H1 (cell line): Measurements from ENCODE around the gene TK2. TPM values are rescaled to one million over a fixed set of nuclear protein-coding genes. Genes with fewer than 3 reads are reported as not detected.

Source experiments
- CTCF ChIA-PET: fragments of 300-600 bp; sonication (Branson Sonifier 250); formaldehyde crosslinking; loops from one replicate; lab custom pipeline; 2021; ENCODE audit not compliant: partially characterized antibody; lab: Charles Lee
- POLR2A ChIA-PET: fragments of 300-600 bp; sonication (Branson Sonifier 250); formaldehyde crosslinking; loops from one replicate; lab custom pipeline; 2021; ENCODE audit warnings: inconsistent platforms; ENCODE audit not compliant: partially characterized antibody; lab: Charles Lee
- DNase-seq, 2 experiments: peaks; one replicate each; pipeline versions ENCODE4 v3.0.0 to v3.0.0-alpha.2; 2010 to 2022; ENCODE audit warnings: low spot score in 2 of 2, low read depth in 1 of 2, mixed read lengths in 1 of 2
- FAIRE-seq: peaks from 2 replicates; lab custom pipeline; 2011; peaks lifted over from hg19 to GRCh38; lab: Jason Lieb, UNC
- H2AFZ ChIP-seq: 2 replicates; pipeline ENCODE4 v1.8.1; 2012; ENCODE audit warnings: low read length, inconsistent platforms
- H2AK5ac ChIP-seq: 2 replicates; pipeline ENCODE4 v1.6.1; 2013; ENCODE audit warnings: low read depth, low read length
- H2BK120ac ChIP-seq: replicated peaks from 2 replicates; pipeline ENCODE3; 2013; ENCODE audit warnings: low read depth, low read length, inconsistent platforms
- H2BK12ac ChIP-seq: 2 replicates; pipeline ENCODE4 v1.6.1; 2013; ENCODE audit warnings: low read depth, low read length
- H2BK15ac ChIP-seq: 2 replicates; pipeline ENCODE4 v1.6.1; 2013; ENCODE audit warnings: low read length
- H2BK20ac ChIP-seq: 2 replicates; pipeline ENCODE4 v1.6.1; 2013; ENCODE audit warnings: low read length
- H2BK5ac ChIP-seq: 2 replicates; pipeline ENCODE4 v1.6.1; 2013; ENCODE audit warnings: low read depth, low read length
- H3K14ac ChIP-seq: 2 replicates; pipeline ENCODE4 v1.6.1; 2013; ENCODE audit warnings: inconsistent platforms; ENCODE audit not compliant: insufficient read length
- H3K18ac ChIP-seq: 2 replicates; pipeline ENCODE4 v1.6.1; 2013; ENCODE audit warnings: low read length; ENCODE audit errors: extremely low read depth
- H3K23ac ChIP-seq: 2 replicates; pipeline ENCODE4 v1.6.1; 2013; ENCODE audit warnings: inconsistent platforms; ENCODE audit not compliant: insufficient read length
- H3K23me2 ChIP-seq: 2 replicates; pipeline ENCODE4 v1.6.1; 2013; ENCODE audit warnings: low read depth, low read length
- H3K27ac ChIP-seq: 2 replicates; pipeline ENCODE4 v1.6.1; 2011; ENCODE audit warnings: low read depth, low read length, inconsistent platforms
- H3K27me3 ChIP-seq, 4 experiments: replicated peaks in 1 of 4; 1 replicate in 1 of 4; 2 replicates in 3 of 4; pipeline versions ENCODE4 v1.6.1 to v1.8.1; 2011 to 2013; ENCODE audit warnings: low read length in 3 of 4, mild to moderate bottlenecking in 3 of 4, inconsistent platforms in 2 of 4, mixed read lengths in 2 of 4, moderate library complexity in 1 of 4; ENCODE audit not compliant: control insufficient read depth in 3 of 4, insufficient read depth in 3 of 4; ENCODE audit errors: extremely low read depth in 1 of 4
- H3K36me3 ChIP-seq, 4 experiments: 2 replicates each; pipeline versions ENCODE4 v1.6.1 to v1.8.1; 2011 to 2013; ENCODE audit warnings: mild to moderate bottlenecking in 4 of 4, low read length in 3 of 4, moderate library complexity in 2 of 4, control low read depth in 1 of 4, inconsistent platforms in 1 of 4; ENCODE audit not compliant: insufficient read depth in 4 of 4, control insufficient read depth in 2 of 4
- H3K4ac ChIP-seq: replicated peaks from 2 replicates; pipeline ENCODE3; 2013; ENCODE audit warnings: low read length, low read depth, mixed read lengths, inconsistent platforms; ENCODE audit not compliant: insufficient read length
- H3K4me1 ChIP-seq, 4 experiments: replicated peaks in 1 of 4; 1 replicate in 1 of 4; 2 replicates in 3 of 4; pipeline versions ENCODE4 v1.6.1 to v1.8.1; 2011 to 2013; ENCODE audit warnings: low read length in 3 of 4, inconsistent platforms in 2 of 4, mixed read lengths in 1 of 4; ENCODE audit not compliant: insufficient read depth in 4 of 4, control insufficient read depth in 3 of 4
- H3K4me2 ChIP-seq, 2 experiments: 2 replicates each; pipeline versions ENCODE4 v1.6.1 to v1.8.1; 2011 to 2013; ENCODE audit warnings: low read depth in 2 of 2, low read length in 2 of 2, control low read depth in 1 of 2, inconsistent platforms in 1 of 2, mild to moderate bottlenecking in 1 of 2; ENCODE audit not compliant: insufficient read depth in 1 of 2
- H3K4me3 ChIP-seq, 4 experiments: fragments of 200-600, 300-600 bp in 1 of 4; sonication (generic), shearing (Covaris generic), sonication (Bioruptor Twin) in 1 of 4; 2 replicates each; pipeline versions ENCODE4 v1.5.1 to v1.8.1; 2011 to 2016; ENCODE audit warnings: low read length in 4 of 4, low read depth in 3 of 4, control low read depth in 2 of 4, inconsistent platforms in 2 of 4, mild to moderate bottlenecking in 2 of 4, mixed read lengths in 1 of 4, moderate library complexity in 1 of 4; ENCODE audit not compliant: insufficient read depth in 2 of 4; ENCODE audit errors: extremely low read depth in 1 of 4
- H3K56ac ChIP-seq: replicated peaks from 2 replicates; pipeline ENCODE3; 2013; ENCODE audit warnings: low read depth, mild to moderate bottlenecking, mixed read lengths, low read length, inconsistent platforms; ENCODE audit not compliant: insufficient read length
- H3K79me1 ChIP-seq: 2 replicates; pipeline ENCODE4 v1.6.1; 2013; ENCODE audit warnings: low read depth, low read length, control low read depth
- H3K79me2 ChIP-seq, 2 experiments: 2 replicates each; pipeline versions ENCODE4 v1.6.1 to v1.8.1; 2012 to 2013; ENCODE audit warnings: low read length in 2 of 2, mild to moderate bottlenecking in 2 of 2, inconsistent platforms in 1 of 2; ENCODE audit not compliant: insufficient read depth in 2 of 2, control insufficient read depth in 1 of 2
- H3K9ac ChIP-seq, 4 experiments: replicated peaks in 1 of 4; 1 replicate in 1 of 4; 2 replicates in 3 of 4; pipeline versions ENCODE4 v1.6.1 to v1.8.1; 2011 to 2013; ENCODE audit warnings: low read depth in 3 of 4, low read length in 3 of 4, control low read depth in 2 of 4, mild to moderate bottlenecking in 2 of 4, moderate library complexity in 2 of 4, inconsistent platforms in 1 of 4; ENCODE audit errors: extremely low read depth in 1 of 4
- H3K9me3 ChIP-seq, 2 experiments: 2 replicates each; pipeline versions ENCODE4 v1.6.1 to v1.8.1; 2012 to 2013; ENCODE audit warnings: mild to moderate bottlenecking in 2 of 2, moderate library complexity in 2 of 2, control low read depth in 1 of 2, inconsistent platforms in 1 of 2, low read depth in 1 of 2, low read length in 1 of 2, mixed read lengths in 1 of 2; ENCODE audit not compliant: insufficient read depth in 2 of 2
- H4K20me1 ChIP-seq, 2 experiments: replicated peaks in 1 of 2; 2 replicates each; pipeline versions ENCODE3 to v1.8.1; 2011 to 2013; ENCODE audit warnings: inconsistent platforms in 2 of 2, low read length in 2 of 2, mild to moderate bottlenecking in 1 of 2; ENCODE audit not compliant: insufficient read depth in 2 of 2, control insufficient read depth in 1 of 2
- H4K5ac ChIP-seq: 2 replicates; pipeline ENCODE4 v1.6.1; 2013; ENCODE audit warnings: low read length, low read depth, mixed read lengths, inconsistent platforms; ENCODE audit not compliant: insufficient read length
- H4K8ac ChIP-seq: 2 replicates; pipeline ENCODE4 v1.8.0; 2013; ENCODE audit warnings: mild to moderate bottlenecking, moderate library complexity, low read length, inconsistent platforms; ENCODE audit not compliant: insufficient read depth; ENCODE audit errors: extremely low read depth
- H4K91ac ChIP-seq: replicated peaks from 2 replicates; pipeline ENCODE3; 2013; ENCODE audit warnings: low read length, mixed read lengths, inconsistent platforms; ENCODE audit not compliant: insufficient read length
- CBX5 ChIP-seq: fragments of 300-800, 300-1000 bp; sonication (generic); IDR thresholded peaks from 2 replicates; pipeline ENCODE4 v1.7.1; 2016; ENCODE audit warnings: antibody characterized with exemption, low read length, low read depth
- EGR1 ChIP-seq: IDR thresholded peaks from 2 replicates; pipeline ENCODE4 v1.6.1; 2011; ENCODE audit warnings: low read depth, low read length, borderline replicate concordance
- EP300 ChIP-seq, 2 experiments: IDR thresholded peaks; 1 replicate in 1 of 2; 2 replicates in 1 of 2; pipeline ENCODE4 v1.6.1; 2011 to 2012; ENCODE audit warnings: low read depth in 2 of 2, low read length in 2 of 2, mild to moderate bottlenecking in 2 of 2, borderline replicate concordance in 1 of 2, inconsistent platforms in 1 of 2, moderate library complexity in 1 of 2
- HDAC2 ChIP-seq, 2 experiments: fragments of 300-600 bp in 1 of 2; sonication (generic) in 1 of 2; IDR thresholded peaks; 2 replicates each; pipeline ENCODE4 v1.6.1; 2011 to 2012; ENCODE audit warnings: low read depth in 2 of 2, low read length in 2 of 2, mild to moderate bottlenecking in 2 of 2, moderate library complexity in 2 of 2, borderline replicate concordance in 1 of 2, inconsistent platforms in 1 of 2
- JUN ChIP-seq: IDR thresholded peaks from 2 replicates; pipeline ENCODE4 v1.6.1; 2011; ENCODE audit warnings: low read depth, mild to moderate bottlenecking, improper control_type of control experiment, low read length
- RNF2 ChIP-seq: fragments of 200-900, 300-1000 bp; sonication (generic); IDR thresholded peaks from 2 replicates; pipeline ENCODE4 v1.7.1; 2016; ENCODE audit warnings: borderline replicate concordance, low read depth, mild to moderate bottlenecking, antibody characterized with exemption, low read length; ENCODE audit not compliant: poor library complexity, severe bottlenecking; ENCODE audit errors: missing control alignments
- TCF12 ChIP-seq: IDR thresholded peaks from 2 replicates; pipeline ENCODE4 v1.6.1; 2011; ENCODE audit warnings: low read depth, mild to moderate bottlenecking, low read length
- TEAD4 ChIP-seq: IDR thresholded peaks from 2 replicates; pipeline ENCODE4 v1.6.1; 2012; ENCODE audit warnings: low read depth, low read length, inconsistent platforms, mixed read lengths
- WGBS, 2 experiments: shearing (Covaris generic) in 1 of 2; methylation state at CpG; one replicate each; pipeline versions ENCODE4 v1.1.6 to v1.1.7; 2013 to 2015; ENCODE audit warnings: low lambda C conversion rate in 2 of 2, mixed read lengths in 2 of 2, inconsistent platforms in 1 of 2, low coverage in 1 of 2, missing lambda C conversion rate in 1 of 2; ENCODE audit not compliant: insufficient replicate concordance in 2 of 2, insufficient coverage in 1 of 2, insufficient read length in 1 of 2; ENCODE audit errors: extremely low coverage in 1 of 2, missing lambda C conversion rate in 1 of 2; 5-methylcytosine and 5-hydroxymethylcytosine counted together
- polyA plus RNA-seq, 7 experiments: library from polyadenylated mRNA; depleted of rRNA in 3 of 7; stranded (reverse) in 5 of 7; unstranded in 2 of 7; fragments of >200 nt in 5 of 7; fragments of 200-250 nt in 2 of 7; gene quantifications; 1 replicate in 5 of 7; 2 replicates in 1 of 7; 4 replicates in 1 of 7; pipeline versions ENCODE4 v1.2.1 to v1.2.3, GENCODE V29; 2011 to 2013; ENCODE audit warnings: missing spikeins in 2 of 7, mixed read lengths in 2 of 7
- total RNA-seq: library from RNA; stranded (reverse); fragmentation: NEBNext Ultra II Directional; extraction: Animal tissue kit (Norgen Biotek cat#: 25700); gene quantifications from 2 replicates; pipeline ENCODE4 v1.2.1, GENCODE V29; 2021
- TF ChIP-seq, protein P1 (sequence below), 3 experiments: IDR thresholded peaks; 1 replicate in 2 of 3; 2 replicates in 1 of 3; pipeline versions ENCODE4 v1.5.1 to v1.6.1; 2011; ENCODE audit warnings: low read length in 3 of 3, mild to moderate bottlenecking in 3 of 3, inconsistent platforms in 2 of 3, low read depth in 1 of 3, moderate library complexity in 1 of 3; ENCODE audit not compliant: insufficient read depth in 1 of 3; ENCODE audit errors: control extremely low read depth in 1 of 3

The TK2 gene
- total and polyA plus RNA-seq, 2 of the 8 experiments (the other 6 are each of a cell fraction or from before 2014, with no cell fraction given): 2.7 to 3.6 TPM

GRCh38 chr16:66569827-66570405 is 20.0 kb upstream of the TK2 start:
- H3K4me3 ChIP-seq: no peak overlapping the region
- H3K9me3 ChIP-seq: no peaks in the 10 kb centered on the region
- H4K91ac ChIP-seq: no peak overlapping the region
- no peaks in the 10 kb centered on the region for H3K79me1 ChIP-seq
- ChIA-PET CTCF (interaction anchor here (0.9 to 6.8 kb wide), 8 partner anchors 10 to 163 kb away, joined by 3 to 30 read pairs (median 4); no protein-coding TSS in a partner anchor), POLR2A (interaction anchor here (0.7 to 2.3 kb wide), 3 partner anchors 9 to 33 kb away, joined by 3 to 7 read pairs (median 3); partner anchors contain the start of gene CMTM2)
- no peak overlapping the region for H3K18ac ChIP-seq
- no peaks in the 10 kb centered on the region for H3K79me2 ChIP-seq
- no peaks in the 10 kb centered on the region for H3K23me2 ChIP-seq
- no peak overlapping the region for H4K5ac ChIP-seq
- no peak overlapping the region for H3K23ac ChIP-seq
- no peak overlapping the region for H3K27ac ChIP-seq
- H3K4me1 ChIP-seq: no peaks in the 10 kb centered on the region
- no peak overlapping the region for H2BK5ac ChIP-seq
- H3K4me2 ChIP-seq: no peak overlapping the region
- peaks cover 0 to 5% (median 0%) of the 10 kb centered on the region in 4 experiments; a peak in 2 of 8 replicates for H3K36me3 ChIP-seq
- H2AK5ac ChIP-seq: no peak overlapping the region
- H4K20me1 ChIP-seq: peaks cover 0 to 2% of the 10 kb centered on the region in 2 experiments
- no peak overlapping the region for H2BK20ac ChIP-seq
- no peak overlapping the region for H2BK15ac ChIP-seq
- DNase-seq (no peak), FAIRE-seq (no peak)
- 92% methylated on average over 3 of the region's 3 CpGs; no CpG with 5 or more reads in 1 of the 2 experiments for whole genome bisulfite sequencing, 2 experiments
- no peak overlapping the region for H2AFZ ChIP-seq
- no peak overlapping the region for H4K8ac ChIP-seq
- H3K27me3 ChIP-seq: no peaks in the 10 kb centered on the region; a peak in 2 of 7 replicates
- H3K9ac ChIP-seq: no peak overlapping the region
- H3K4ac ChIP-seq: no peak overlapping the region
- H2BK12ac ChIP-seq: no peak overlapping the region
- H2BK120ac ChIP-seq: no peak overlapping the region
- H3K14ac ChIP-seq: no peak overlapping the region
- no peak overlapping the region for H3K56ac ChIP-seq
- no peak for TF ChIP-seq CBX5
- TF ChIP-seq EGR1: no peak
- no peak for TF ChIP-seq TEAD4
- TF ChIP-seq TCF12: no peak
- no peak for TF ChIP-seq RNF2
- TF ChIP-seq, protein P1, sequence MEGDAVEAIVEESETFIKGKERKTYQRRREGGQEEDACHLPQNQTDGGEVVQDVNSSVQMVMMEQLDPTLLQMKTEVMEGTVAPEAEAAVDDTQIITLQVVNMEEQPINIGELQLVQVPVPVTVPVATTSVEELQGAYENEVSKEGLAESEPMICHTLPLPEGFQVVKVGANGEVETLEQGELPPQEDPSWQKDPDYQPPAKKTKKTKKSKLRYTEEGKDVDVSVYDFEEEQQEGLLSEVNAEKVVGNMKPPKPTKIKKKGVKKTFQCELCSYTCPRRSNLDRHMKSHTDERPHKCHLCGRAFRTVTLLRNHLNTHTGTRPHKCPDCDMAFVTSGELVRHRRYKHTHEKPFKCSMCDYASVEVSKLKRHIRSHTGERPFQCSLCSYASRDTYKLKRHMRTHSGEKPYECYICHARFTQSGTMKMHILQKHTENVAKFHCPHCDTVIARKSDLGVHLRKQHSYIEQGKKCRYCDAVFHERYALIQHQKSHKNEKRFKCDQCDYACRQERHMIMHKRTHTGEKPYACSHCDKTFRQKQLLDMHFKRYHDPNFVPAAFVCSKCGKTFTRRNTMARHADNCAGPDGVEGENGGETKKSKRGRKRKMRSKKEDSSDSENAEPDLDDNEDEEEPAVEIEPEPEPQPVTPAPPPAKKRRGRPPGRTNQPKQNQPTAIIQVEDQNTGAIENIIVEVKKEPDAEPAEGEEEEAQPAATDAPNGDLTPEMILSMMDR (IDR thresholded peaks at IDR 0.05; ENCODE audit: control extremely low read depth in 1 of 3, insufficient read depth in 1 of 3, low read depth in 1 of 3, low read length in 3 of 3): no peak
- no peak for TF ChIP-seq JUN
- TF ChIP-seq EP300 (IDR thresholded peaks at IDR 0.05; ENCODE audit: borderline replicate concordance in 1 of 2, low read depth in 2 of 2, low read length in 2 of 2): no peak
- no peak for TF ChIP-seq HDAC2 (IDR thresholded peaks at IDR 0.05; ENCODE audit: borderline replicate concordance in 1 of 2, low read depth in 2 of 2, low read length in 2 of 2)
